ENCODE results near the gene WSCD2. TPM values are rescaled to one million over a fixed set of nuclear protein-coding genes. Genes with fewer than 3 reads are reported as not detected.

Gene WSCD2
- total RNA-seq, 3 donors from 2014 or later: 0.53 to 2.0 (median 0.72) TPM

DNA sequence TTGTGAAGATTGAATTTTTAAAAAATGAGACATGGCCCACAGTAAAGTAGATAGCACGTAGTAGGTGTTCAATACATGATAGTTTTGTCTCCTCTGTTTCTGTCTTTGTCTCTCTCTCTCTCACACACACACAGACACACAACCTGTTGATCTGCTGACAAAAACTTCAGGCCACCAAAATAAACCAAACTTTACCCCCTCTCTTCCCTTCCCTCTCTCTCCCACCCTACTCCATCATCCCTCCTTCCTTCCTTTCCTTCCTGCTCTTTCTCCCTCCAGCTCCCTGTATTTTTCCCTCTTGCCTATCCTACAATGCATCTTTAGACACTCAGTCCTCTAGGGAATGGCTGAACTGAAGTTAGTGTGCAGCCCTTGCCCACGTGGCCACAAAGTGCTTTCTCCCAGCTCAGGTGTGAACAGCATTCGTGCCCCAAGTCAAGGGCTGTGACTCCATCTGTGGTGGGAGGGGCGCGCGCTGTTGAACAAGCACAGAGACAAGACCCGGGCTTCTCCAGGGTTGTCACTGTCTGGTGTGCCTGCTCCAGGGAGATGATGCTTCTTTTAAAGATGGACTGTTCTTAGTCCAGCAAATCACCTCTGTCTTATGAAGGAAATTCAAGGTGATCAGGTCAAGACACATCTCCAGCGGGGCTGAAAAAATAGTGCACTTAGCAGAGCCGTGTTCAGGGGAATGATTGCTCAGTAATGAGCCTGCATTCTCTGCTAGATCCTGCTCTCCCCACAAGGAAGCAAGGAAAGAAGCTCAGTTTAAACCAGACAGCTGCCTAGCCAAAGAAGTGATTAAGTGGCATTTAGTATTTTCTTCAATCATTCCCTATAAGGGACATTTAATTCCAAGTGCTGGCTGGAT lies 75.3 kb downstream of the WSCD2 start:
- no peak overlapping the region for H3K4me3 ChIP-seq
- no peak for ATAC-seq
- H3K36me3 ChIP-seq (ENCODE audit: low read depth): no peaks in the 10 kb centered on the region
- DNase-seq: no peak
- H3K9me3 ChIP-seq: peaks cover 5% of the 10 kb centered on the region
- TF ChIP-seq, protein P1, sequence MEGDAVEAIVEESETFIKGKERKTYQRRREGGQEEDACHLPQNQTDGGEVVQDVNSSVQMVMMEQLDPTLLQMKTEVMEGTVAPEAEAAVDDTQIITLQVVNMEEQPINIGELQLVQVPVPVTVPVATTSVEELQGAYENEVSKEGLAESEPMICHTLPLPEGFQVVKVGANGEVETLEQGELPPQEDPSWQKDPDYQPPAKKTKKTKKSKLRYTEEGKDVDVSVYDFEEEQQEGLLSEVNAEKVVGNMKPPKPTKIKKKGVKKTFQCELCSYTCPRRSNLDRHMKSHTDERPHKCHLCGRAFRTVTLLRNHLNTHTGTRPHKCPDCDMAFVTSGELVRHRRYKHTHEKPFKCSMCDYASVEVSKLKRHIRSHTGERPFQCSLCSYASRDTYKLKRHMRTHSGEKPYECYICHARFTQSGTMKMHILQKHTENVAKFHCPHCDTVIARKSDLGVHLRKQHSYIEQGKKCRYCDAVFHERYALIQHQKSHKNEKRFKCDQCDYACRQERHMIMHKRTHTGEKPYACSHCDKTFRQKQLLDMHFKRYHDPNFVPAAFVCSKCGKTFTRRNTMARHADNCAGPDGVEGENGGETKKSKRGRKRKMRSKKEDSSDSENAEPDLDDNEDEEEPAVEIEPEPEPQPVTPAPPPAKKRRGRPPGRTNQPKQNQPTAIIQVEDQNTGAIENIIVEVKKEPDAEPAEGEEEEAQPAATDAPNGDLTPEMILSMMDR (IDR thresholded peaks at IDR 0.05): no peak
- intact Hi-C loops (cut with DNase I, micrococcal nuclease): no loop called here
- H3K4me1 ChIP-seq (ENCODE audit: low read depth): no peaks in the 10 kb centered on the region

DNA sequence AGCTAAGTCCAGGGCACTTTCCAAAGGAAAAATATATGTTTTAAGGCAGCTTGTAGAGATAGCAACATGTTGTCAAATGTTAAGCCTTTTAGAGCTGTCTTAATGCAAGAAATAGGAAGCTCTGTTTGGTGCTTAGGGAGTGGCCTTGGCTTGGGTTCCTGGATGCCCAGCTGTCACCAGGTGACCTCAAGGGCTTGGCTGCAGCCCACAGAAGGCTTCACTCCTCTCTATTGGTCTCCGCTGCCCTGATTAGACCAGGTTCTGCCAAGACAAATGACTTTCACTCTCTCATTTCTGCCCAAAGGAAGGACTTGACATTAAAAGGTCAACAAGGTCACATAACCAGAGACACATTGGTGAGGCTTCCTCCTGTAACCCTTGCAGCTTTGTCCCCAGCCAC lies 76.8 kb downstream of the WSCD2 start:
- DNase-seq (no peak), ATAC-seq (no peak)
- Histone ChIP-seq H3K9me3 (peaks cover 5% of the 10 kb centered on the region), H3K4me3 (no peak overlapping the region), H3K4me1 (ENCODE audit: low read depth) (no peaks in the 10 kb centered on the region), H3K36me3 (ENCODE audit: low read depth) (no peaks in the 10 kb centered on the region)
- intact Hi-C loops (cut with DNase I, micrococcal nuclease): no loop called here
- TF ChIP-seq, protein P1 (IDR thresholded peaks at IDR 0.05): no peak

GRCh38 chr12:108207791-108208730 lies 79.0 kb downstream of the WSCD2 start:
- Histone ChIP-seq H3K4me1 (ENCODE audit: low read depth) (no peaks in the 10 kb centered on the region), H3K9me3 (peaks cover 5% of the 10 kb centered on the region), H3K4me3 (no peak overlapping the region), H3K36me3 (ENCODE audit: low read depth) (no peaks in the 10 kb centered on the region)
- ATAC-seq (no peak), DNase-seq (no peak)
- TF ChIP-seq, protein P1 (IDR thresholded peaks at IDR 0.05): no peak
- intact Hi-C loops (cut with DNase I, micrococcal nuclease): no loop called here

GRCh38 chr12:108210001-108210400 lies 80.9 kb downstream of the WSCD2 start:
- Histone ChIP-seq H3K4me1 (ENCODE audit: low read depth) (no peaks in the 10 kb centered on the region), H3K36me3 (ENCODE audit: low read depth) (no peaks in the 10 kb centered on the region), H3K4me3 (no peak overlapping the region), H3K9me3 (no peaks in the 10 kb centered on the region)
- ATAC-seq (no peak), DNase-seq (no peak)
- intact Hi-C loops (cut with DNase I, micrococcal nuclease): no loop called here
- TF ChIP-seq, protein P1 (IDR thresholded peaks at IDR 0.05): no peak

DNA sequence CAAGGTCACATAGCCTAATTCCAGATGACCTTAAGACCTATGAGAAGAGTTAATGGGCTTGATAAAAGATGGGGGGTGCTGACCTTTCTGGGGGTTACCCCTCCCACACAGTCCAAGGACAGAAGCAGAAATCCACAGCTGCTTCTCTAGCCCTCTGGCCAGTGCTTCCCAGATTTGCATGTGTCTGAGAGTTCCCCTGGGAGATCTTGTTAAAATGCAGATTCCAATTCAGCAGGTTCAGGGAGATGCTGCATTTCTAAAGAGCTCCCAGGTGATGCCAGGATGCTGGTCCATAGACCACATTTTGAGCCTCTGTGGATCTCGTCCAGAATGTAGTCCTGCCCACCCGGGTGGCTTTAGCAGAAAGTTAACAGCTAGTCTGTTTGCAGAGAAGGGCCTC lies 82.1 kb downstream of the WSCD2 start:
- no peak for DNase-seq
- TF ChIP-seq, protein P1 (IDR thresholded peaks at IDR 0.05): no peak
- Histone ChIP-seq H3K4me1 (ENCODE audit: low read depth) (no peaks in the 10 kb centered on the region), H3K9me3 (no peaks in the 10 kb centered on the region), H3K4me3 (no peak overlapping the region), H3K36me3 (ENCODE audit: low read depth) (no peaks in the 10 kb centered on the region)
- intact Hi-C loops (cut with DNase I, micrococcal nuclease): no loop called here
- ATAC-seq: no peak

Data from mucosa of descending colon (tissue), 3 donors.